ENCODE data around the gene OR2C1.

The OR2C1 gene

DNA sequence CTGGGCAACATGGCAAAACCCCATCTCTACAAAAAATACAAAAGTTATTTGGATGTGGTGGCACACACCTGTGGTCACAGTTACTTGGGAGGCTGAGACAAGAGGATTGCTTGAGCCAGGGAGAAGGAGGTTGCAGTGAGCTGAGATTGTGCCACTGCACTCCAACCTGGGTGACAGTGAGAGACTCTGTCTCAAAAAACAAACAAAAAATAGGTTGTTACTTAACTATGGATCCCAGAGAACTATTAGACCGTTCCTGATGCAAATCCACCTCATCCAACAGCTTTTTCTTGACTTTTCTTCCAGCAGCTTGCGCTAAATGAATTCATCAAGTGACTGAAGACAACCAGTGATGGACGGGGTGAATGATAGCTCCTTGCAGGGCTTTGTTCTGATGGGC lies at the start of gene OR2C1:
TSS of gene OR2C1 (plus strand) at position 301 of the 400 bp plus-strand sequence. CDS start at position 353, 52 bp downstream.
- no peak for DNase-seq

DNA sequence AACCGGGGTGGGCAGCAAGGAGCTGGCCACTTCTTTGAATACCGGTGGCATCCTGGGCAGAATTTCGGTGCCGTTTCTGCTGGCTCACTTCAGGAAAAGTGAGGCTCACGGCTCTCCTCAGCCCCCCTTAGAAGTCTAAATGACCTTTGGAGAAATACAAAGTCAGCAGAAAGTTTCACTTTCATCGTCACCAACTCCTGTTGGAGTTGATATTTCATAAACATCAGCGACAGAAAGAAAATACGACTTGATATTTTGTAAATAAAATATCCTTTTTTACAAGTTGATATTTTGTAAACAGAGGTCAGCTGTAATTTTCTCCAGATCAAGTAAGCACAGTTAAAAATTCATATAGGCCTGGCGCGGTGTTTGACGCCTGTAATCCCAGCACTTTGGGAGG lies 49.6 kb upstream of the OR2C1 start:
- DNase-seq: no peak

DNA sequence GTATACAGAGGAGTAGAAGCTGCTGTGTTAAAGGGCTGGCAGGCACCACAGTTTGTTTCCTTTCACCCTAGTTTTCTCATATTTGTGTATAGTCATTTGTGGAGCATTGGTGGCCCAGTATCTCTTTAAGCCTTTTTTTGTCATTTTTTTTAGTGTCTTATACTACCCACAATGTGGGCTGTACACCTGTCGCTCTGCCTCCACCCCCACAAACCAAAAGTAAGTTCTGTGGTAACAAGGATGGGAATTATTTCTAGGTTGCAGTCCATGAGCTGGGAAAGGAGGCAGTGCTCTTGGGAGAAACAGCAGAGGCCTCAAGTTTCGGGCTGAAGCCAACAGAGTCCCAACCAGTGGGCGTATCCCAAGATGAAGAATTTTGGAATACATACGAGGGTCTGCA lies 44.2 kb upstream of the OR2C1 start:
- no peak for DNase-seq

DNA sequence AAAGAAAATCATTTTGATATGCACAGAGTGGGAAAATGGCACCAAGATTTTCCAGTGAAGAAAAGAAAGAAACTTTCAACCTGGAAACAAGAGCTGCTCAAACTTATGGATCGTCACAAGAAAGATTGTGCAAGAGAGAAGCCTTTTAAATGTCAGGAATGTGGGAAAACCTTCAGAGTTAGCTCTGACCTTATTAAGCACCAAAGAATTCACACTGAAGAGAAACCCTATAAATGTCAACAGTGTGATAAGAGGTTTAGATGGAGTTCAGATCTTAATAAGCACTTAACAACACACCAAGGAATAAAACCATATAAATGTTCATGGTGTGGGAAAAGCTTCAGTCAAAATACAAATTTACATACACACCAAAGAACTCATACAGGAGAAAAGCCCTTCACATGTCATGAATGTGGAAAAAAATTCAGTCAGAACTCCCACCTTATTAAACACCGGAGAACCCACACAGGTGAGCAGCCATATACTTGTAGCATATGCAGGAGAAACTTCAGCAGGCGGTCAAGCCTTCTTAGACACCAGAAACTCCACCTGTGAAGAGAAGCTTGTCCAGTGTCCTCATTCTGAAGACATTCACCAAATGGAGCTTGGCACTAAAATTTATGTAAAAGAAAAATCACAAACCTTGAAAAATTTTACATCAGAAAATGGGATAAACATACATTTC lies 38.2 kb upstream of the OR2C1 start:
- no peak for DNase-seq

DNA sequence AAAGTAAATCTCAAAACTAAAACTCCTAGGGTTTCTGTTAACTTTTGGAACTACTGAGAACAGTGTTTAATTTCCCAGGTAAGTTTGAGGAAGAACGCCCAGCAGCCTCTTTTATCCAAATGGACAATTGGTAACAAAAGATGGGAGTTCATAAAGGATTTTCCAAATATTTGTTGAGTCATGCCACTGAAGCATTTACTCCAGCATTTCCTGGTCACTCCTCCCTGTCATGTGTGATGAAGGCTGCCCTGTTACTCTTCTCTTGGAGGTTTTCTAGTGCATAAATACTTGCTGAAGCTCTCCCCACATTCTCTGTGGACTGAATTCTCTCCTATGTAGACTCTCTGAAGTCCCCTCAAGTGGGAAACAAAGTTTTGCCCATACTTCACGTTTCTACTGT lies 33.9 kb upstream of the OR2C1 start:
- DNase-seq: no peak

DNA sequence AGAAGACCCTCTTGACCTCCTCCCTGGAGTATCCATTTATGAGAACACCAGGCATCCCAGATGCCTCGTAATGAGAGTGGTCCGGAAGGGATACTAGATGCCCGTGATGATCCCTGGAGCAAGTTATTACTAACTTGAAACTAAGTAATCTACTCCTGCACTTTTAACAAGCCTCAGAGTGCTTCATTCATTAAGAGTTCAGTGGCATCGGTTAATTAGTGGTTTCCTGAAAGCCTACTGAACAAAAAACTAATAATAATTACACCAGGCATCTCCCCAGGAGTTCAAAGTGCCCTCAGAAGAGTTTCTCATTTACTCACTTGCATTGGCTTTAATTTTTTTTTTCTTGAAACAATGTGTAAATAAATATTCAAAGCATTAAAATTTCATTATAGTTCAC lies 28.2 kb upstream of the OR2C1 start:
- DNase-seq: no peak

DNA sequence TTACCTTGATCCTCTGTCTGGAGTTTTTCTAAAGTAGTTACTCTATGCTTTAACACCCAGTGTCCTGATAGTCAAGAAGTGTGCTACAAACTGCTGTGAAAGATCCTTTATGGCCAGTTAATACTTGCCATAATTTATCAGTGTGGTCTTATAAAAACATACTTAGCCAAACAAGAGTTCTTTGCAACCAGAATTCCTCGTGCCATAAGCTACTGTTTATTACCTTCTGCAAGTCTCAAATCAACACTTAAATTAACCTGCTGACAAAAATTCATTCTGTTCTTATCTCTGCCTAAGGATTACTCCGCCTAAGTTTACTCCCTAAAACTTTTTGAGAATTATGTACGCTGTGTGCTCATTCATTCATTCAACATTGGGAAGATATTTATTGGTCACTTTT lies 27.6 kb upstream of the OR2C1 start:
- no peak for DNase-seq

DNA sequence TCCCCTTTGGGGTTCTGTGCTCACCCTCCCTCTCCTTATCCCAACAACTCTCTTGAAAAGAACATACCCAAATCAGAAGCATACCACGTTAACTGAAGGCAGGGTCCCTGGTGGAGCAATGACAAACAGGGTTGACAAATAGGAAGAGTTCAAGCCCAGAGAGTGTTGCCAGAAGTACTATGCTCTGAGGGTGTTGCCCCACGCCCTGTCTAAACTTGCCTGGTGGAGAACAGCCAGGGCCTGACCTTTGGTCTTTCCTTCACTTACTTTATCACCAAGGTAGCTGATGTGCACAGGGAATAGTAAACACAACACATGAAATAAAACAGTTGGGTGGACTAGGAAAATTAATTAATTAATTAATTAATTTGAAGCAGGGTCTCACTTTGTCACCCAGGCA lies 27.0 kb upstream of the OR2C1 start:
- no peak for DNase-seq

DNA sequence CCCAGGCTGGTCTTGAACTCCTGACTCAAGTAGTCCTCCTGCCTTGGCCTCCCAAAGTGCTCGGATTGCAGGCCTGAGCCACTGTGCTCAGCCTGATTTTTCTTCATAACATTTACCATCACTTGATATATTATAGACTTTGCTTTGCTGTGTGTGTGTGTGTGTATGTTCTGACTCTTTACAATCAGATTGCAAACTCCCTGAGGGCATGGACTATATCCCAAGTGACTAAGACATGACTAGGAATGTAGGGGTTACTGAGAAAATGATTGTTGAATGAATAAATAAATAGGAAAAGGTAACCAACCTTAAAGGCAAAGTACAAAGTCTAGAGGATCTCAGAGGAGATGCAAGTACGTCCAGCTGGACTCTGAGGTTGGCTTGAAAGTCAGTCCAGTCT lies 9.6 kb upstream of the OR2C1 start:
- DNase-seq: no peak

DNA sequence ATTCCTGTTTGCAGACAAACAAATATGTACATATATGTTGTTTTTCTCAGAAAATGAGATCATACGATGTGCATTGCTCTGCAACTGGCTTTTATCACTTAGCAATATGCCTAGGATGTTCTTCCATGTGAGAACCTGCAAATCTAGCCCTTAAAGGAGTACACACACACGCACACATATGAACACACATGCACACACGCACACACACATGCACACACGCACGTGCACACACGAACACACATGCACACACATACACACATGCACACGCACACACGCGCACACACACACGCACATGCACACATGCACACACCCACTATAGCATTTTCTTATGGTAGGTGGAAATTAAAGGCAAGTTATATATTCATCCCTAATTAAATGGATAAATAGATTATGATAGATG lies 8.1 kb upstream of the OR2C1 start:
- DNase-seq: no peak

DNA sequence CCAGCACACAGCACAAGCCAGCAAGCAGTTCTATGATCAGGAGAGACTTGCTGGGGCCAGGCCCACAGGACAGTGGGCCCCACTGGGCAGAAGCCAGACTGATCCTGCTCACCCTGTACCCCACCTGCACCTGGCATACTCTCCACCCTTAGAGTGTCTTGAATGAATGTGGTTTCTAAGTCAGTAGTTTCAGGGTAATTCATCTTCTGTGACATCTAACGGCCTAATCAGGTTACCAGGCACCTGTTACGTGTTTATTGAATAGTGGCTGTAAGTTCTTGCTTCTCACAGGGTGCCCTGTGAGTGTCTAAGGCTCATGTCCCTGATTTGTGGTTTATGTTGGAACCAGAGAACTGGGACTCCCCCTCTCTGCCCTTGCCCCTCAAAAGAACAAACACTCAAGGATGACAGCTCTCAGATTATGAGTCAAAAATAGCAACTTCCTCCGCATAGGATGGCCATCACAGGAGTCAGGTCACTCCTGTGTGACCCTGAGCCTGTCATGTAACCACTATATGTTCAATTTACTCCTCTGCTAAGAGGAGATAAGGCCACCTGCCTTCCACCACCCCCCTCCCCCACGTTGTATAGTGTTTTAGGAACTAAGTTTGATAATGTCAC lies 7.0 kb upstream of the OR2C1 start:
- no peak for DNase-seq

DNA sequence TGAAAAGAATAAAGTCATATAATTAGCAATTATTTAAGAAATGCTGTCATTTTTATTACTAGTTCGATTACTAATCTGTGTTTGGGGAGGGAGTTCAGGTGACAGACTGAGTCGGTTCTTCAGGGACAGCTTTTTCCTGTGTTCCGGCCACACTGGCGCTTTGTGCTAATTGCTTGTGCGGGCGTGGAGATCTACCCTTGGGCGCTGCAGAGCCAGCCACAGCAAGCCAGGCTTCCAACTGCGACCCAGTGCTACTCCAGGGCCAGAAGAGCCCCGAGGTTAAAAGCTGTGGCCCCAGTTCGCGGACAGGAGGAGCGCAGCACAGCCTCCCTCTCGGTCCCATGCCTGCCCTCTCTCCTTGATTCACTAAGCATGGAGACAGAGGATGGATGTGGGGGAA lies 6.5 kb upstream of the OR2C1 start:
- DNase-seq: no peak

DNA sequence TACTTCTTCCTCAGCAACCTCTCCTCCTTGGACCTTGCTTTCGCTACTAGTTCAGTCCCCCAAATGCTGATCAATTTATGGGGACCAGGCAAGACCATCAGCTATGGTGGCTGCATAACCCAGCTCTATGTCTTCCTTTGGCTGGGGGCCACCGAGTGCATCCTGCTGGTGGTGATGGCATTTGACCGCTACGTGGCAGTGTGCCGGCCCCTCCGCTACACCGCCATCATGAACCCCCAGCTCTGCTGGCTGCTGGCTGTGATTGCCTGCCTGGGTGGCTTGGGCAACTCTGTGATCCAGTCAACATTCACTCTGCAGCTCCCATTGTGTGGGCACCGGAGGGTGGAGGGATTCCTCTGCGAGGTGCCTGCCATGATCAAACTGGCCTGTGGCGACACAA lies 429 bp downstream of the OR2C1 start:
- no peak for DNase-seq

DNA sequence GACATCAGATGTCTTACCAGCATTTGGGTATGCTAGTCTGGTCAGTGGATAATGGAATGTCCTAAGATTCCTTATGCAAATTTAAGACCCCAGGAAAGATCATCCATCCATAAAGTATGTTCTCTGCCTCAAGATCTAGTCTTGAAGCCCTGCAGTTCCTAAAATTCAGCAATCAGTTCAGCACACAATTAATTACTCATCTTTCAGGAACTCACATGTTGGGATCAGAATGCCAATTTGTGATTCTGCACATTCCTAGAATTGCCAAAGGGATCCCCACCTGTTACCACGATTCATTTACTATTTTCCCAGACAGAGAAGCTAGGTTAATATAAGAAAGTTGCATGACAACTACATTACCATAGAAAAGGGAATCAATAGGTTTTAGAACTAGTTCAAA lies 3.2 kb downstream of the OR2C1 start:
- DNase-seq: no peak

DNA sequence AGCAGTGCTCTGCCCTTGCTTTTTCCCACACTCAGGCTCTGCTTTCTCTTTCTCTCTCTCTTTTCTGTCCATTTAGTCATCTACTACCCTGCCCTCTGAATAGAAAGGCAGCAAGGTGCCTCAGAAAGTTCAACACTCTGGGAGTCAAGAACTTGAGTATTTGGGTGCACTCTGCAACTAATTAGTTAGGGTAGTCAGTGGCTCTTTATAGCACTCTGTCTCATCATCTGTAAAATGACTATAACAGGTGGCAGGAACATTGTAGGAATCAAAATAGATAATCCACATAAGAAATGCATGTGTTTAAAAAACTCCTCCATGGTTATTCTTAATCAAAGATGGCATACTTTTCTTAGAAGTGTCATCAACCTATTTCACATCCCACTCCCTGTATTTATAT lies 7.2 kb downstream of the OR2C1 start:
- no peak for DNase-seq

DNA sequence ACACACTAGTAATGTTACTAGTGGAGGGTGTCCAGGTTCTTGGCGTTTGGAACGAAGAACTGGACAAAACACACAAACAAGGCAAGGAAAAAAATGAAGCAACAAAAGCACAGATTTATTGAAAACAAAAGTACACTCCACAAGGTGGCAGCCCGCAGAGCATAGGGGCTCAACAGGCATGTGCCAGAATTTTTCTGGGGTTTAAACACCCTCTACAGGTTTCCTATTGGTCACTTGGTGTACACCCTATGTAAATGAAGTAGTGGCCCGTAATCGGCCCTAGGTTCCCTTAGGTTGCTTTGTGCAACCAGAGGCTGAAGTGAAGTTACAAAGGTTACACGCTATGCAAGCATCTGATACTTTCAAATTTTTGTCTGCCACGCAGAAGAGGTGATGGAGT lies 8.1 kb downstream of the OR2C1 start:
- DNase-seq: peak in 1 of 2 experiments; percentile 10

DNA sequence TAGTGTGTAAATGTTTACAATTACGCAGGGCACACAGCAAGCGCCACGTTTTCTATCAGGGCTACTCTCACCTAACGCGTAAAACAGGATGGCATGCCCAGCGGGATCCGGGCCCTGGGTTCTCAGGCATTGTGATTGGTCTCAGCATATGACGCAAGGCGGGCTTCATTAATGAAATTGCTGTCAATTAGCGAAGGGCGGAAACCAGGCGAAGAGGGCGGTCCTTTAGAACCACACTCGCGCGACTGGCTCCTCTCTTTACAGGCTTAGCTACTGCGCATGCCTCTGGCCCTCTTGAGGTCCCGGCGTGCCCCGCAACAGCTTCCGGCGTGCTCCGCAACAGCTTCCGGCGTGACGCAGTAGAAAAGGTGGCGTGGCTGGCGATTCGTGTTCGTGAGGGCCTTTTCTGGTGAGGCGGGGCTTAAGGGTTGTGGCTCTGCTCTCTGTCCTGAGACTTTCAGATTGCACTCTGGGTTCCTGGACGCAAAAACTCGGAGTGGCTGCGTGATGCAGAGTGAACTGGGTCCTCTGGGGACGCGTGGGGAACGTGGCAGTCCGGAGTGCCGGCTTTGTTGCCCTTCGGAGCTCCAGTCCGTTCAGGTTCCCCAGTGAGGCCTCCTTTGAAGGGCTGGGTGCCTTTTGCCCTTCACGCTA lies 9.2 kb downstream of the OR2C1 start:
- DNase-seq: no peak

DNA sequence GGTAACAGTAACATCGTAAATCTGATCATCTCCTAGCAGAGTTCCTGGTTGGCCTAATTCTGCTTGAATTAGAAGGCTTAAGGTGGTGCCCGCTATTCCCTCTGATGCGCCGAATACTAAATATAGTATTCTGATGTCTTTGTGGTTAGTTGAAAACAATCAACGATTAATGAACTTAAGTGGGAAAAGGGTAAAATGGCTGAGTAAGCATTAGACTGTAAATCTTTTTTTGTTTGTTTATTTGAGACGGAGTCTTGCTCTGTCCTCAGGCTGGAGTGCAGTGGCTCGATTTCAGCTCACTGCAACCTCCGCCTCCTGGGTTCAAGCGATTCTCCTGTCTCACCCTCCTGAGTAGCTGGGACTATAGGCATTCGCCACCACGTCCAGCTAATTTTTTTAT lies 13.4 kb downstream of the OR2C1 start:
- DNase-seq: no peak

DNA sequence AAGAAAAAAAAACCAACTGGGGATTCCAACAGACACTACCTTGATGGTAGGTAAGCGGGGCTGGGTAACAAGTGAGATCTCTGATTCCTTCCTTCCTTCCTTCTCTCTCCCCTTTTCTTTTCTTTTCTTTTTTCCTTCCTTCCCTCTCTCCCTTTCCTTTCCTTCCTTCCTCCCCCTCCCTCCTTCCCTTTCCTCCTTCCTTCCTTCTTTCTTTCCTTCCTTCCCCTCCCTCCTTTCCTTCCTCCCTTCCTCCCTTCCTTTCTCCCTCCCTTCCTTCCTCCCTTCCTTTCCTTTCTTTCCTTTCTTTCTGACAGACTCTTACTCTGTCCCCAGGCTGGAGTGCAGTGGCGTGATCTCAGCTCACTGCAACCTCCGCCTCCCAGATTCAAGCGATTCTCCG lies 20.0 kb downstream of the OR2C1 start:
- no peak for DNase-seq

DNA sequence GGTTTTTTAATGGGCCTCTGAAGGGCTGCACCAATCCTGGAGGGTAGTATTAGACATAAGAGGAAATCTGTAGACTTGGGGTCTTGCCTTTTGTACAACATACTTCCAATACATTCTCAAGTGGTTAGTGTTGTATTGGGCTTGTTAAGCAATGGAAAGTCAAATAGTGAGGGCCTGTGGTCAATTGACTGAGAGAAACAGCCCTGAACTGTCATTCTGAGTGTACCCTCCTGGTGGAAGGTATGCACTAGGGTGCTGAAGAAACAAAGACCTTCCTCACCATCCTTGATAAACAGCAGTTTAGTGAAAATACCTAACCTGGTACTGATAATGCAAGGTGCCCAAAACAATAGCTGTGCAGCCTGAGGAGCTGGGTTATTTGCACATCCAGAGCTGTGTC lies 22.2 kb downstream of the OR2C1 start:
- DNase-seq: no peak

DNA sequence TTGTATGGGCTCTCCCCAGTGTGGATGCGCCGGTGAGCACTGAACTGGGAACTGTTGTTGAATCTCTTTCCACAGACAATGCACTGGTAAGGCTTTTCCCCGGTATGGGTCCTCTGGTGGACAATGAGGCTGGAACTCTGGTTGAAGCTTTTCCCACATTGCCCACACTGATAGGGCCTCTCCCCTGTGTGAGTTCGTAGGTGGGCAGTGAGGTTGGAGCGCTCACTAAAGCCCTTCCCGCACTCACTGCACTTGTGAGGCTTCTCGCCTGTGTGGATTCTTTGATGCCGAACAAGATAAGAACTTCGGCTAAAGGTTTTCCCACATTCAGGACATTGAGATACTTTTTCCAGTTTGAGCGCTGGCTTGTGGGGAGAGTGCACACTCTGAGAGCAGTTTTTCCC lies 27.4 kb downstream of the OR2C1 start:
- no peak for DNase-seq

DNA sequence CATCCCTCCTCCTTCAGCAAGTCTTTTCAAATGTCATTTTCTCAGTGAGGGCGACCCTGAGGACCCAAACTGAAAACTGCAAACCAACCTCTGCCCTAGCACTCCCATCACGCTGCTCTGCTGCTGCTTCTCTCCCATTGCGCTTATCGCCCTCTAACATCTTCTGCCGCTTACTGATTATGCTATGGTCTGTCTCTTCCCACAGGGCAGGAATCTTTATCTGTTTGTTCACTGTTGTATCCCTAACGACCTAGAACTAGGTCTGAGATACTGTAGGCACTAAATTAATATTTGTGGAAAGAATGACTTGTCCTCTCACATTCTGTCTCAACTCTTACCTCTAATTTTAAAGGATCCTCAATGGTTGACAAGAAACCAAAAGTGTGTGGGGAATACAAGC lies 32.6 kb downstream of the OR2C1 start:
- DNase-seq: no peak

DNA sequence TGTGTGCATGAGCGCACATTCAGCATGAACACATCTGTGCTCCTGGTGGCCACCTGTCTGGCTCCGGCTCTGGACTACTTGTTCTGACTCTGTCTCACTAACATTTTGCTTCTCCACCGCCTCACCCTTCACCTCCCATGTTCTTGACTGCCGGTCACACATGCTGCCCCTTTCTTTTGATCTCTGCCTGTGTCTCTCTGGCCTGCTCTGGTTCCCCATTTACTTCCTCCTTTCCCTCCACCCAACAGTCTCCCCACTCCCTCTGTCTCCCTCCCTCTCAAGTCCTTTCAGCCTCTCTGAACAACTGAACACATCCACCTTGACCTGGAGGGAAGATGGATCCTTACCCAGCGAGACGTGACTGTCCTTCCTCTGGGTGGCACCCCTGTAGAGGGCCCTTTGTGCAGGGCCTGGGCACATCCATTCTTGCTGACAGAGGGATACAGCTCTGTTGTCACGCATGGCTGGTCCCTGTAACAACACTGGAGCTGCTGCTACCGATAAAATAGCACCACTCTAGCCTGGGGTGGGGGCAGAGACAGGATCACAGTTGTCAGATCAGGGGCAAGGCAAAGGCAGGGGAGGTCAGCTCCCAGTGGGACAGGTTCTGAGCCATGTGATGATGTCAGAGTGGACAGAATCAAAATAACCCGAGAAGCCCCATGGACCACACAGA lies 34.1 kb downstream of the OR2C1 start:
- DNase-seq: no peak

DNA sequence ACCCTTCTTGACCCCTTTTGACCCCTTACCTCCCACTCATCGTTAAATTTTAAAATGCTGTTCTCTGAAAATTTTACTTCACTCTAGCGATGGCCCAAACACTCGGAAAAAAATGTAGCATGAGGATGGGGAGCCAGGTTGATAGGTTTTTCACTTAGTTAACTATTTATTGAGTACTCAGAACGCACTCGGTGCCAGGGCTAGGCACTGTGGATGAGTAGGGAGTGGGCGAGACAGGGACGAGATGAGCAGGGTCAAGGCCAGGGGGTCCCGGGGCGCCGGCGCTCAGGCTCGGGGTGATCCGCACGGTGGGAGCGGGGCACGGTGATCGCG lies 44.7 kb downstream of the OR2C1 start:
- no peak for DNase-seq
